NCI-H146 (cell line): ENCODE results near the gene AATK.

ENCODE experiments used
- DNase-seq: peaks from one replicate; lab custom pipeline; 2025; lab: John Stamatoyannopoulos, UW

The AATK gene

DNA sequence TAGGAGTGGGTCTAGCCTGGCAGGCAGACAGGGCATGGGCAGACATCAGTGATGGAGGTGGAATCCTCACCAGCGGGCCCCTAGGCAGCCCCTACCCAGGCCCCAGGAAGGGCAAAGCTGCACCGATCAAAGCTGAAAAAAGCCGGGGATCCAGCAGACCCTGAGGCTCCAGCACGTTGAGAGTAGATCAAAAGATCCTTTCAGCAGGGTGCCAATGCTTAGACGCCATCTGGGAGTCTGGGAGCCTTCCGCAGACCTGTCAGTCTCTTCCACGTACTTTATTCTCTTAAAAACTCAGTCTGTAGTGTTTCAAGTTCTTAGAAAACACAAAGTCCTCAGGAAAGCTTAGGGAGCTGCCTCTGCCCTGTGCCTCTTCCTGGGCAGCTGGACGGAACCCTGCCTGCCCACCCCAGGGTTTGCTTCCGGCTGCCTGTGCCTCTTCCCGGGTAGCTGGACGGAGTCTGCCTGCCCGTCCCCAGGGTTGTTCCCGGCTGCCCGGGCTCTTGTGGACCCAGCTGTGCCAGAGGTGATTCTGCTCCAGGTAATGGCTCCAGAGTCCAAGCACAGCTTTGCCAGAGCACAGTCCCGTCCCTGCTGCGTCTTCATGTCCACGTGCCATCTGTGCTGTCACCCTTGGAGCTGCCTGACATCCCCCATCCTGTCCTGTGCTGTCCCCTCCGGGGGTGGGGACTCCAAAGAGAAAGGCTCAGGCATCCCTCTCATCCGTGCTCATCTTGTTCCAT is 51.5 kb downstream of the AATK start:
- DNase-seq: peak; percentile 32

DNA sequence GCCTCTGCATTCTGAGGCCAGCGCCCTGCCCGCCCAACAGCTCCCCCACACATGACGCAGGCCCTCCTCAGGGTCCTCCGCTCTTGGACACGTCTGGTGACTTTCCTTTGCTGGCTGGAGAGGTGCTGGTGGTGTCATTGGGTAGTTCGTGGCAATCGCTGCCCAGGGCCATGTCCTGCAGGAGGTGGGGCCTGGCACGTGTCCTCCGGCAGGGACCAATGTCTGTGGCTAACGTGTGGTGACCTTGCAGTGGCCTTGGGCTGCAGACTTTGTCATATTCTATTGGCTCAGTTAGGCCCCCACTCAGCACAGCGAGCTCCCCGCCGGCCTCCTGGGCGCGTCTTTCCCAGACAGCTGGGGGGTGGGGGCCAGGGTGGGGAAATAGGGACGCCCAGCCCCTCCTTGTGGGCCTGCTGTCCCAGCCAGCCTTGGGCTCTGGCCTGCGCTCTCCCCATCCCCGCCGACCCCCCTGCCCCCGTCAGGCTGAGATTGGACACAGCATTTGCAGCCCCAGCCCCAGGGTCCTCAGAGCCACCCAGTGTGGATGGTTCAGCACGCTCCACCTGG is 52.8 kb downstream of the AATK start:
- DNase-seq: no peak

DNA sequence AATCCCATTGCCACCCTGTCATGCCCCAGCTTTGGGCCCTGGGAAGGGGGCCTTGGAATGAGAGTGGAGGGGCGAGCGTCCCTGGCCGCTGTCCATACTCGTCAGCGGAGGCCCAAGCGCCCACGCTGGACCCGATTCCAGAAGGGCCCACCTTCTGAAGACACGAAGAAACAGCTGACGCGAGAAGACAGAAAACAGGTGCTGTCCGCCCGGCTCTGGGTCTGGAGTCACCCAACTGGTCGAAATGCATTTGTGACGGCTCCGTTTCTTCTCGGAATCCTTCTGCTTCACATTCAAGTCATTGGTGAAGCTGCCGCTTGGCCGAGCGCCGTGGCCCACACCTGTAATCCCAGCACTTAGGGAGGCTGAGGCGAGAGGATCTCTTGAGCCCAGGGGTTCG is 53.6 kb downstream of the AATK start:
- DNase-seq: no peak

GRCh38 chr17:81111066-81111465 is 55.0 kb downstream of the AATK start:
- peak; percentile 52 for DNase-seq

- DNase-seq: no peak
Measured at GRCh38 chr17:81110488-81111040, 55.5 kb downstream of the AATK start.

DNA sequence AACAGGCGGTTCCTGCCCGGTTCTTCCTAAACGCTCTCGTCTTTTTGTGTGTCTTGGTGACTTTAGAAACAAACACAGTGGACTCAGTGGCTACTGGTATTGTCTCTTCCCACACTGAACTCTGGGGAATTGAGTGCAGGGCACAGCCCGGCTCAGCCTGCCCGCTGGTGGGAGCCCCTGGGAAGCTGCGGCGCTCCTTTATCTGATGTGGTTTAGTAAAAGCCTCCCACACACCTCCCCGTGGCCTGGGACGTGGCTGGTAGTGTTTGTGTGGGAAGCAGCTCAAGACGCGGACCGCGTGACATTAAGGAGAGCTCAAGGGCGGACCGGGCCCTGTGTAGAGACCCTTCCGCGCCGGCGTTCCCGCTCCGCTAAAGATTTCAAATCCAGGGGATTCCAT is 56.1 kb downstream of the AATK start:
- DNase-seq: no peak

DNA sequence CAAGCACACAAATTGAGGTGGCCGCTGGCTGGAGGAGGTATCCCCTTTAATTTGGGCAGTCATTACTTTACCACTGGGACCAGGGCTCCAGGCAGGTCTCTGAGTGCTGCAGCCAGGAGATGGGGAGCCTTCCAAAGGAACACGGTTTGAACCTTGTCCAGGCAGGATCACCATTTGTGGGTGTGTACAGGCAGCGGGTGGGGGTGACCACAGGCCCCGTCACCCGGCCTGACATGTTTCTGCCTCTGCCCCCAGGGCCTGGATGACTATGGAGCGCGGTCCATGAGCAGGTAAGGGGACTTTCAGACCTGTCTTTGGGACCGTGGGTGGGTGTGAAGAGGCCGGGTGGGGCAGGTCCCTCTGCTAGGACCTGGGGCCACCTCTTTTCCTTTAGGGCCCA is 57.8 kb downstream of the AATK start:
- no peak for DNase-seq

DNA sequence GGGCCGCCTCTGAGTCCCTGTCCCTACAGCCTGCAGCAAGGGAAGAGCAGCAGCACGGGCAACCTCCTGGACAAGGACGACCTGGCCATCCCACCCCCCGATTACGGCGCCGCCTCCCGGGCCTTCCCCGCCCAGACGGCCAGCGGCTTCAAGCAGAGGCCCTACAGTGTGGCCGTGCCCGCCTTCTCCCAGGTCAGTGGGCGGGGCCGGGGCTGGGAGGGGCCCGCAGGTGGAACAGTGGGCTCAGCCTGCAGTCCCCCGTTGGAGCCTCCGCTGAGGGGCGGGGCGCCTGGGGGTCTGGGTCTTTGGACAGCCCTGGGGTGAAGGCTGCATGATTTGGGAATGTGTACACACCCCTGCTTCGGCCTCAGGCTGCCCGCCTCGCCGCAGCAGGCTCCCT is 59.3 kb downstream of the AATK start:
- no peak for DNase-seq

GRCh38 chr17:81103379-81103778 is 62.6 kb downstream of the AATK start:
- DNase-seq: no peak

DNA sequence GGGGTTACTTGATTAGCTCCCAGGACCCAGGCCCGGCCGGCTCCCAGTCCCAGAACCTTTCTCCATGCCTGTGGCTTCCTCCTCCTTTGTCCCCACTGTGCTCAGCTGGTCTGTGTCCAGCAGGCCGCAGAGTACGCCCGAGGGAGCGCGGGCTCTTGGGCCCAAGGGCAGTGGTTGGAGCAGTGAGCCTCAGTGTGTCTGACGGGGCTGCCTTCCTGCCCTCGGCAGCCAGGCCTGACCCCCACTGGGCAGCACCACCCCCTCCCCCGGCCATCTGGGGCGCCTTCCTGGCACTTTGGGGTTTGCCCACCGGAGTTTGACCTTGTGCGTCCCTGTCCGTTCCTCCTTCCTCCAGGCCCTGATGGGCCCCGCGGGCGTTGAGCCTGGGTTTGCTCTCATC is 63.2 kb downstream of the AATK start:
- DNase-seq: no peak

DNA sequence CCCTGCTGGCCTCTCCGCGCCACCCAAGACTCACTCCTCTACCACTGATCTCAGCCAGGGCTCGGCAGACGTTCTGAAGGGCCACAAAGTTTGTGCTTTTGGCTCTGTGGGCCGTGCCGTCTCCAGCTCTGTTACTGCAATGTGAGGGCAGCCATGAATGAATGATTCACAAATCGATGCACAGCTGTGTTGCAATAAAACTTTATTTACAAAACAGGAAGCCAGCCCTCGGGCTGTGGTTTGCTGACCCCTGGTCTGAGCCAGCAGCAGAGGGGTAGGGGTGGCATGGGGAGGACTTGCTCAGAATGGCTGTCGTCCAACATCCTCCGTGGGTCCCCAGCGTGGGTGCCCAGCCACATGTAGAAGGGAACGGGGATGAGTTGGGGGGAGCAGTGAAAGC is 63.7 kb downstream of the AATK start:
- no peak for DNase-seq

- DNase-seq: peak; percentile 88
Measured at GRCh38 chr17:81101614-81102306, 64.3 kb downstream of the AATK start.

GRCh38 chr17:81100668-81101067 is 65.4 kb downstream of the AATK start:
- DNase-seq: no peak

DNA sequence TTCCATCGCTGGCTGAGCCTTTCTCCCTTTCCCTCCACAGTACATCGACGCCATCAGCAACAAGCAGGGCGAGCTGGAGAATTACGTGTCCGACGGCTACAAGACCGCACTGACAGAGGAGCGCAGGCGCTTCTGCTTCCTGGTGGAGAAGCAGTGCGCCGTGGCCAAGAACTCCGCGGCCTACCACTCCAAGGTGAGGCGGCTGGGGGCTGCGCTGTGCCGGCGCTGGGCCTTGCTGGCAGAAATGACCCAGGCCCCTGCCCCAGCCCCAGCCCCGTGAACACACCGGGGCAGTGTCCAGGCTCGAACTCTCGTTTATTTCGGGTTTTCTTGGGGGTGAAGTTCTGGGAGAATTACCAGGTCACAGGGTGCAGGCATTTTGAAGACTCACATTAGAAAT is 66.1 kb downstream of the AATK start:
- DNase-seq: no peak

- no peak for DNase-seq
Measured at GRCh38 chr17:81097943-81098308, 68.1 kb downstream of the AATK start.

DNA sequence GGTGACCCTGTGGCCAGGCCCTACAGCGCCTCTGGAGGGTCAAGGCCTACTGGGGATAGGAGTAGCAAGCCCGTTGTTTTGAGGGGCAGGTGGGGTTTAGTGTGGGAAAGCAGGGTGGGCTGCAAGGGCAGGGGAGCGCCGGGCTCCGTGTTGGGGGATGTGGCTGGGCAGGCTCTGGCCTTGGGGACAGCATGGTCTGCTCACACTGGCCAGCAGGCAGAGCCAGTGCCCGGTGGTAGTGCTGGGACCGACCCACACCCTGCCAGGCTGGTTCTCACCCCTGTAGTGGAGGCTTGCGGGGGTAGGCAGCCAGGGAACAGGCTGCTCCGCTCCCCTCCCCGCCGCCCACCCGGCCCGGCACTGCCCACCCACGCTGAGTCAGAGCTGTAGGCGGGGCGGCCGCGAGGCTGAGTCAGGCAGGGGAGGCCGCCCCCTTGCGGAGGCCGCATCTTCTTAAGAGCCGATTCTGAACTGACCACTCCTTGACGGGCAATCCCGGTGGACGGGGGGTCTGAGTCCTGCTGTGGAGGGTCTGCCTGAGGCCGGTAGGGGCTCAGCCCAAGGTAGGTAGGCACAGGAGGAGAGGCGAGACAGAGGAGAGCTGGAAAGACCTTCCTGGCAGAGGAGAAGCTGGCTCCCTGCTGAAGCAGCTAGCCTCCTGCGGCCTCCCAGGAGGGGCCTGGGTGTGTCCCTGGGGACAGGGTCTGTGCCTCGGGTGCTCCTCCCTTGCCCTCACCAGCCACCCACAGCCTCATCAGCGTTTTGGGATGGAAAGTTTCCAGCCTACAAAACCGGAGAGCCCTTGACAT is 68.7 kb downstream of the AATK start:
- DNase-seq: no peak

- DNase-seq: no peak
Measured at GRCh38 chr17:81096741-81097133, 69.3 kb downstream of the AATK start.

DNA sequence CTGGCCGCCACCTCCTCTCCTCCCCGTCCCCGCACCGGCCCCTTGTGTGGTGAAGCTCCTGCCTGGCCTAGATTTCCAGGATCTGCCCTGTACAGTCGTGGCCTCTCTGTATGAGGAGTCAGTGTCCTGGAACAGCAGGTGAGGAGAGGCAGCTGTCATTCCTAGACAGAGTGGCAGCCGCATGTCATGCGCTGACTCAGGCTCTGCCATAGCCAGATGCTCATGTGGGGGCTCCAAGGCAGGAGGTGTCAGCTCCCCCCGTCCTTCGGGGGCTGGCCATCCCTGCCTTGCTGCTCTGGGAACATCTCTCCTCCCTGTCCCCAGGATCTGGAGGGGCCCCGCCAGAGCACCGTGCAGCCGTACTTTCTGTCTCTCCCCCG is 70.6 kb downstream of the AATK start:
- peak; percentile 59 for DNase-seq

GRCh38 chr17:81094509-81095382 is 71.3 kb downstream of the AATK start:
- peak; percentile 91 for DNase-seq

DNA sequence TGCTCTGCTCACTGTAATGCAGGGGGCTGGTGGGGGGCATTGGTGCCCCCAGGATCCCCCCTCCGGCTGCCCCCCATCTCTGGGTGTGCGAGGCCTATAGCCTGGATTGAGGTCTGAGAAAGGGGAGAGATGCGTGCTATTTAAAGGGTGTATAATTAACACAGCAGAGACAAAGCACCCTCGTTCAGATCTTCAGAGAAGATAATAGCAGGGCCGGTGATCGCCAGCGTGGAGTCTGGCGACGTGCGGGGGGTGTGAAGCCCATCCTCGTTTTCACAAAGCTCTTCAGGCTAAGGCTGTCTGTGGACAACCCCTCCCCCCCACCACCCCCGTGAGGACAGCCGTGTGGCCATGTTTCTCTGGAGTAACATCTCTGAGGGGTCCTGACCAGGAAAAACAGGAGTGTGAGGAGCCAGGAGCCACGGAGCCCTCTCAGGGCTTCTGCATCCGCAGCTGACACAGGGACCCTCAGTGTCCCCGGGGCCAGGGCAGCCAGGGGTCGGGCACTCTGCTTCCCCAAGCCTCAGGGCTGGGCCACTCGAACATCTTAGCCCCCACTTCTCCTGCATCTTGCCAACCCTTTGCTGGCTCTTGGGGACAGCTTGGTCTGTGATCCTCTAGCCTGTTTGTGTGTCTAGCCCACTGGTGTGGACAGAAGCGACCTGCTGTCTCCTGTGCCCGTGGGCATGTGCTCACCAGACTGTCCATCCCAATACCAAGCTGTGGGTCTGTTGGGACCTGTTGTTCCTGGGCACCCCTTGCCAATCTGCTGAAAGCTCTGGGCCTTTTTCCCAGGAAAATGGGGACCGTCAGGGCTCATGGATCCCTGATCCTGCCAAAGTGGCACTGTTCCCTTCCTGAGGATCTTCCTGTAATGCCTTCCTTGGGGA is 72.2 kb downstream of the AATK start:
- no peak for DNase-seq
